ENCODE data around the gene NEMF. TPM values are rescaled to one million over a fixed set of nuclear protein-coding genes. Genes with fewer than 3 reads are reported as not detected.
"Not testable (repeated sequence)": the region's sequence is repeated elsewhere in the genome, so short reads cannot be mapped to it uniquely, and the experiment has no call there.

Gene NEMF
- total RNA-seq, 1 experiment from 2014 or later: 62.7 TPM

DNA sequence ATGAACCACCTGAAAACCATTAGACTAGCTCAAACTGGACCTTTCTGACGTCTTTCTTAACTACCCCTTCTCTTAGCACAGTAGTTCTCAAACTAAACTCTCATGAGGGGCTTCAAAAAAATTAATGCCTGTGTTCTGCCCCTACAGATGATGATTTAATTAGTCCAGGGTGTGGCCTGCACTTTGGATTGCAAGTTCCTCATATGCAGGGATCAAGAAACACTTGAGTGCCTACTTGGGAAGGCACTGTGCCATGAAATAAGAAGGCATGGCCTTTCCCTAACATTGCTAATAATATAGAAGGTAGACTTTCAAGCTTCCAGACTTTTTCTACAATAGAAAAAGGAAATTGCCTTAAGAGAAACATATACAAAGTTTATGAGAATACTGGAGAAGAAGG is 107.4 kb downstream of the NEMF start:
- CTCF ChIA-PET: no interaction called here

GRCh38 chr14:49735669-49736068 is 116.9 kb downstream of the NEMF start:
- H3K4me1 ChIP-seq; H3K4me3 Mint-ChIP-seq (ENCODE audit: unreplicated experiment); BruUV-seq (replicated peaks); POLR2A ChIA-PET; H3K4me1 Mint-ChIP-seq (ENCODE audit: low read depth, unreplicated experiment); H3K9me3 Mint-ChIP-seq (ENCODE audit: unreplicated experiment); CTCF ChIA-PET; H3K9me3 ChIP-seq; H3K27ac Mint-ChIP-seq (ENCODE audit: unreplicated experiment); intact Hi-C loops (cut with micrococcal nuclease; ENCODE audit: unreplicated experiment); H3K4me3 ChIP-seq (ENCODE audit: low read depth, low read length); H3K36me3 Mint-ChIP-seq (ENCODE audit: insufficient read depth, unreplicated experiment); H3K27me3 ChIP-seq (replicated peaks; ENCODE audit: control insufficient read depth, insufficient read depth, low read length); H3K27me3 Mint-ChIP-seq (ENCODE audit: insufficient read depth, unreplicated experiment); H3K36me3 ChIP-seq (ENCODE audit: control insufficient read depth, insufficient read depth, low read length); DNase-seq: not testable (repeated sequence)

More for the DNA sequence above, 107.4 kb downstream of the NEMF start:
- intact Hi-C loops (cut with micrococcal nuclease; ENCODE audit: unreplicated experiment): no loop called here
- Mint-ChIP-seq H3K9me3 (ENCODE audit: unreplicated experiment) (no peaks in the 10 kb centered on the region), H3K4me1 (ENCODE audit: low read depth, unreplicated experiment) (peaks cover 13% of the 10 kb centered on the region), H3K36me3 (ENCODE audit: insufficient read depth, unreplicated experiment) (no peaks in the 10 kb centered on the region), H3K4me3 (ENCODE audit: unreplicated experiment) (no peak overlapping the region), H3K27me3 (ENCODE audit: insufficient read depth, unreplicated experiment) (no peaks in the 10 kb centered on the region), H3K27ac (ENCODE audit: unreplicated experiment) (no peak overlapping the region)
- TF ChIP-seq CTCF (IDR thresholded peaks at IDR 0.05; ENCODE audit: insufficient read depth in 1 of 2, low read depth in 1 of 2, low read length in 1 of 2, severe bottlenecking in 1 of 2, unreplicated experiment in 1 of 2): no peak
- Histone ChIP-seq H3K36me3 (ENCODE audit: control insufficient read depth, insufficient read depth, low read length) (no peaks in the 10 kb centered on the region), H3K4me1 (no peaks in the 10 kb centered on the region), H3K27me3 (replicated peaks; ENCODE audit: control insufficient read depth, insufficient read depth, low read length) (no peaks in the 10 kb centered on the region), H3K9me3 (no peaks in the 10 kb centered on the region), H3K4me3 (ENCODE audit: low read depth, low read length) (no peak overlapping the region)
- BruUV-seq (replicated peaks): no TSS peak
- no peak for DNase-seq
- POLR2A ChIA-PET: no interaction called here

- no peaks in the 10 kb centered on the region for H3K36me3 ChIP-seq (ENCODE audit: control insufficient read depth, insufficient read depth, low read length)
- no peaks in the 10 kb centered on the region for H3K36me3 Mint-ChIP-seq (ENCODE audit: insufficient read depth, unreplicated experiment)
- ChIA-PET CTCF (no interaction called here), POLR2A (no interaction called here)
- H3K27ac Mint-ChIP-seq (ENCODE audit: unreplicated experiment): no peak overlapping the region
- H3K4me3 ChIP-seq (ENCODE audit: low read depth, low read length): no peak overlapping the region
- no peaks in the 10 kb centered on the region for H3K27me3 ChIP-seq (replicated peaks; ENCODE audit: control insufficient read depth, insufficient read depth, low read length)
- H3K4me1 Mint-ChIP-seq (ENCODE audit: low read depth, unreplicated experiment): no peaks in the 10 kb centered on the region
- no peak for TF ChIP-seq CTCF (IDR thresholded peaks at IDR 0.05; ENCODE audit: insufficient read depth in 1 of 2, low read depth in 1 of 2, low read length in 1 of 2, severe bottlenecking in 1 of 2, unreplicated experiment in 1 of 2)
- no peak overlapping the region for H3K4me3 Mint-ChIP-seq (ENCODE audit: unreplicated experiment)
- H3K9me3 Mint-ChIP-seq (ENCODE audit: unreplicated experiment): no peaks in the 10 kb centered on the region
- no peaks in the 10 kb centered on the region for H3K4me1 ChIP-seq
- BruUV-seq (replicated peaks): no TSS peak
- intact Hi-C loops (cut with micrococcal nuclease; ENCODE audit: unreplicated experiment): no loop called here
- H3K9me3 ChIP-seq: no peaks in the 10 kb centered on the region
- no peaks in the 10 kb centered on the region for H3K27me3 Mint-ChIP-seq (ENCODE audit: insufficient read depth, unreplicated experiment)
- DNase-seq: no peak
Measured at GRCh38 chr14:49733836-49734235, 118.8 kb downstream of the NEMF start.

DNA sequence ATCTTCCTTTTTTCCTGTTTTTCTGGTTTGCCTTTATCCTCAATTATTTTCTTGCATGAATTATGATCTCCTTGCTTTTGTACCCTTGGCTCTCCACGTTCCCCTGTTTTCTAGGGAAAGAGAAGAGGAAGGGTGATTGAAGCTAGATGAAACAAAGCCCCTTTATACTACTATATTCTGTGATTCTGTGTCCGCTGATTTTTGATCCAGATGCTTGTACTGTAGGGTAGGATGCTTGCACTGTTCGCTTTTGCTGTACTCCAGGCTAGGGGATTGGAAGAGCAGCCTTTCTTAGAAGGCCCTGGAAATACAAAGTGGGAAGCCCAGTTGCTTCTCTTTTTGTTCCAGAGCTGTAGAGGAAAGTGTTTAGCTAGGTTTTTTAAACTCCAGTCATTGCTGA is 119.7 kb downstream of the NEMF start:
- H3K4me1 Mint-ChIP-seq (ENCODE audit: low read depth, unreplicated experiment): no peaks in the 10 kb centered on the region
- no peak overlapping the region for H3K27ac Mint-ChIP-seq (ENCODE audit: unreplicated experiment)
- ChIA-PET CTCF (no interaction called here), POLR2A (no interaction called here)
- H3K9me3 Mint-ChIP-seq (ENCODE audit: unreplicated experiment): no peaks in the 10 kb centered on the region
- no peaks in the 10 kb centered on the region for H3K9me3 ChIP-seq
- DNase-seq: no peak
- BruUV-seq (replicated peaks): no TSS peak
- intact Hi-C loops (cut with micrococcal nuclease; ENCODE audit: unreplicated experiment): no loop called here
- H3K36me3 ChIP-seq (ENCODE audit: control insufficient read depth, insufficient read depth, low read length): no peaks in the 10 kb centered on the region
- H3K36me3 Mint-ChIP-seq (ENCODE audit: insufficient read depth, unreplicated experiment): no peaks in the 10 kb centered on the region
- no peaks in the 10 kb centered on the region for H3K27me3 ChIP-seq (replicated peaks; ENCODE audit: control insufficient read depth, insufficient read depth, low read length)
- no peak for TF ChIP-seq CTCF (IDR thresholded peaks at IDR 0.05; ENCODE audit: insufficient read depth in 1 of 2, low read depth in 1 of 2, low read length in 1 of 2, severe bottlenecking in 1 of 2, unreplicated experiment in 1 of 2)
- no peak overlapping the region for H3K4me3 ChIP-seq (ENCODE audit: low read depth, low read length)
- H3K4me3 Mint-ChIP-seq (ENCODE audit: unreplicated experiment): no peak overlapping the region
- H3K27me3 Mint-ChIP-seq (ENCODE audit: insufficient read depth, unreplicated experiment): no peaks in the 10 kb centered on the region
- H3K4me1 ChIP-seq: no peaks in the 10 kb centered on the region
